ENCODE measurements around the gene SDC1. TPM values are rescaled to one million over a fixed set of nuclear protein-coding genes. Genes with fewer than 3 reads are reported as not detected.

SDC1 gene
- total and polyA plus RNA-seq, 9 donors, result 0.62 to 9.1 (median 3.8) TPM

GRCh38 chr2:20203072-20203471 is 21.9 kb downstream of the SDC1 start:
- 95 to 98% (median 96%) methylated on average over 10 of the region's 10 CpGs for WGBS, 3 donors
- no peak for DNase-seq
- TF ChIP-seq EP300 (IDR thresholded peaks at IDR 0.05) (no peak), CTCF (IDR thresholded peaks at IDR 0.05) (no peak)
- H3K36me3 ChIP-seq, result no peaks in the 10 kb centered on the region
- intact Hi-C loops (cut with DNase I), result no loop called here
- H3K27me3 ChIP-seq, result no peaks in the 10 kb centered on the region
- no peak overlapping the region for H3K4me3 ChIP-seq
- no peaks in the 10 kb centered on the region for H3K9me3 ChIP-seq
- H3K27ac ChIP-seq, result no peak overlapping the region
- no peaks in the 10 kb centered on the region for H3K4me1 ChIP-seq (ENCODE audit: insufficient read depth)

GRCh38 chr2:20201671-20202070 is 23.3 kb downstream of the SDC1 start:
- H3K27ac ChIP-seq, result no peak overlapping the region
- no peak for TF ChIP-seq CTCF (IDR thresholded peaks at IDR 0.05)
- no peak for TF ChIP-seq POLR2A (IDR thresholded peaks at IDR 0.05)
- no peak for DNase-seq
- no peaks in the 10 kb centered on the region for H3K4me1 ChIP-seq (ENCODE audit: insufficient read depth)
- no peak overlapping the region for H3K4me3 ChIP-seq
- H3K9me3 ChIP-seq, result no peaks in the 10 kb centered on the region
- H3K36me3 ChIP-seq, result no peaks in the 10 kb centered on the region
- no peaks in the 10 kb centered on the region for H3K27me3 ChIP-seq
- 89 to 92% (median 91%) methylated on average over 17 of the region's 17 CpGs for WGBS, 3 donors
- intact Hi-C loops (cut with DNase I), result no loop called here

- no peak for DNase-seq
- H3K27ac ChIP-seq, result no peak overlapping the region
- WGBS, 3 donors, result 94 to 95% (median 95%) methylated on average over 26 of the region's 26 CpGs
- H3K27me3 ChIP-seq, result no peaks in the 10 kb centered on the region
- no peak overlapping the region for H3K4me3 ChIP-seq
- TF ChIP-seq CTCF (IDR thresholded peaks at IDR 0.05) (no peak), EP300 (IDR thresholded peaks at IDR 0.05) (no peak), POLR2A (IDR thresholded peaks at IDR 0.05) (no peak)
- H3K9me3 ChIP-seq, result no peaks in the 10 kb centered on the region
- H3K36me3 ChIP-seq, result no peaks in the 10 kb centered on the region
- no peaks in the 10 kb centered on the region for H3K4me1 ChIP-seq (ENCODE audit: insufficient read depth)
- intact Hi-C loops (cut with DNase I), result no loop called here
These were observed 24.0 kb downstream of the SDC1 start for GRCh38 chr2:20200697-20201555.

- Histone ChIP-seq H3K4me1 (ENCODE audit: insufficient read depth) (no peaks in the 10 kb centered on the region), H3K36me3 (no peaks in the 10 kb centered on the region), H3K27ac (no peak overlapping the region), H3K27me3 (no peaks in the 10 kb centered on the region), H3K9me3 (no peaks in the 10 kb centered on the region), H3K4me3 (no peak overlapping the region)
- no peak for DNase-seq
- 88 to 94% (median 91%) methylated on average over 6 of the region's 6 CpGs for WGBS, 3 donors
- intact Hi-C loops (cut with DNase I), result no loop called here
- TF ChIP-seq POLR2A (IDR thresholded peaks at IDR 0.05) (no peak), EP300 (IDR thresholded peaks at IDR 0.05) (no peak), CTCF (IDR thresholded peaks at IDR 0.05) (no peak)
These were observed 25.2 kb downstream of the SDC1 start for GRCh38 chr2:20199633-20200270.

Data from ovary (tissue), 9 donors.